Measurements from ENCODE around the gene KHDC4. TPM values are rescaled to one million over a fixed set of nuclear protein-coding genes. Genes with fewer than 3 reads are reported as not detected.
A peak's percentile ranks its signal among the peaks of the same experiment; 100 is the strongest.

Gene KHDC4
- total RNA-seq (2021): 63.4 and 68.8 TPM in 2 replicates
- Bru-seq, nascent RNA: percentile 96 among the genes with signal in this experiment
- BruChase-seq, experiment 1, labeled RNA remaining after a 2-hour chase: percentile 96 among the genes with signal in this experiment
- percentile 91 among the genes with signal in this experiment for BruChase-seq, experiment 2, labeled RNA remaining after a 6-hour chase
- long read RNA-seq, full-length matches to known transcripts: 17 of 40 reads
- long read RNA-seq, partial matches to known transcripts: 7 of 40 reads
- long read RNA-seq, other reads (novel, unspliced or antisense): 16 of 40 reads

- Histone ChIP-seq H2AFZ (peak within 1 kb of the TSS; percentile 87), H3K9me3 (ENCODE audit: insufficient read depth, low read depth) (no peaks in the 10 kb centered on the region), H3F3A (ENCODE audit: insufficient read depth, low read depth) (peaks cover 60% of the 10 kb centered on the region), H3K79me2 (ENCODE audit: low read depth) (peaks cover 48% of the 10 kb centered on the region), H4K20me1 (ENCODE audit: insufficient read depth) (peaks cover 27% of the 10 kb centered on the region), H3K9me2 (ENCODE audit: insufficient read depth) (no peaks in the 10 kb centered on the region), H3K36me3 (ENCODE audit: low read depth) (peaks cover 41% of the 10 kb centered on the region), H3K4me1 (replicated peaks; ENCODE audit: insufficient read depth) (peaks cover 46% of the 10 kb centered on the region), H3K27me3 (ENCODE audit: insufficient read depth, low read depth) (no peaks in the 10 kb centered on the region), H3K4me2 (peak within 1 kb of the TSS; percentile 95), H3K27ac (peak within 1 kb of the TSS; percentile 92), H3K4me3 (peak within 1 kb of the TSS; percentile 84)
- ChIA-PET CTCF (no interaction called here), POLR2A (ENCODE audit: unreplicated experiment) (interaction anchor here (0.6 to 1.0 kb wide), 2 partner anchors 42 to 65 kb away, joined by 3 to 5 read pairs; no protein-coding TSS in a partner anchor)
- DNase-seq: peak; percentile 90 to 96
- TF ChIP-seq CTCF (conservative IDR thresholded peaks at IDR 0.05) (no peak), EZH2 (IDR thresholded peaks at IDR 0.05; ENCODE audit: low read depth) (no peak)
- intact Hi-C loops (cut with micrococcal nuclease; ENCODE audit: unreplicated experiment): loop anchor here (5.0 to 10.0 kb wide), 2 partner anchors 68 to 280 kb away; partner anchors contain the start of gene PMF1
- no TSS peak for BruUV-seq (replicated peaks)
These were observed at the start of gene KHDC4 for GRCh38 chr1:155934097-155934935. TSS of gene KHDC4 (minus strand) at chr1:155934413. CDS start at chr1:155934373, 40 bp downstream.

- H3K27ac ChIP-seq: peak overlapping the region; percentile 96
These were observed 49.2 kb upstream of the KHDC4 start for GRCh38 chr1:155983191-155984024.

GRCh38 chr1:155982106-155982505 lies 47.9 kb upstream of the KHDC4 start:
- POLR2A ChIA-PET (ENCODE audit: unreplicated experiment): no interaction called here
- Histone ChIP-seq H3K9me2 (ENCODE audit: insufficient read depth) (no peaks in the 10 kb centered on the region), H3K4me3 (peak overlapping the region; percentile 93), H3K27me3 (ENCODE audit: insufficient read depth, low read depth) (no peaks in the 10 kb centered on the region), H3K4me2 (peak overlapping the region; percentile 94), H3K9me3 (ENCODE audit: insufficient read depth, low read depth) (no peaks in the 10 kb centered on the region), H2AFZ (no peak overlapping the region), H3K4me1 (replicated peaks; ENCODE audit: insufficient read depth) (peaks cover 44% of the 10 kb centered on the region), H3K36me3 (ENCODE audit: low read depth) (peaks cover 7% of the 10 kb centered on the region; the same call in 1 of the 2 replicates), H3K27ac (peak overlapping the region; percentile 96), H4K20me1 (ENCODE audit: insufficient read depth) (0 out of 2 replicates have a peak, but pooled peaks cover under 1% of the 10 kb centered on the region), H3K79me2 (ENCODE audit: low read depth) (peaks cover 55% of the 10 kb centered on the region), H3F3A (ENCODE audit: insufficient read depth, low read depth) (peaks cover 55% of the 10 kb centered on the region)
- CTCF ChIA-PET: no interaction called here
- TF ChIP-seq CTCF (conservative IDR thresholded peaks at IDR 0.05) (no peak), EZH2 (IDR thresholded peaks at IDR 0.05; ENCODE audit: low read depth) (no peak)
- DNase-seq: no peak
- intact Hi-C loops (cut with micrococcal nuclease; ENCODE audit: unreplicated experiment): no loop called here
- BruUV-seq (replicated peaks): no TSS peak

More at GRCh38 chr1:155983191-155984024, 49.2 kb upstream of the KHDC4 start:
- ChIA-PET POLR2A (ENCODE audit: unreplicated experiment) (no interaction called here), CTCF (interaction anchor here (0.6 kb wide), 1 partner anchor 51 kb away, joined by 4 read pairs; no protein-coding TSS in a partner anchor)
- Histone ChIP-seq H3K79me2 (ENCODE audit: low read depth) (peaks cover 42% of the 10 kb centered on the region), H3K36me3 (ENCODE audit: low read depth) (peaks cover 7% of the 10 kb centered on the region; the same call in 1 of the 2 replicates), H3K4me1 (replicated peaks; ENCODE audit: insufficient read depth) (peaks cover 44% of the 10 kb centered on the region), H3F3A (ENCODE audit: insufficient read depth, low read depth) (peaks cover 48% of the 10 kb centered on the region), H3K27me3 (ENCODE audit: insufficient read depth, low read depth) (no peaks in the 10 kb centered on the region), H3K9me2 (ENCODE audit: insufficient read depth) (no peaks in the 10 kb centered on the region), H3K9me3 (ENCODE audit: insufficient read depth, low read depth) (no peaks in the 10 kb centered on the region), H3K4me2 (peak overlapping the region; percentile 94), H4K20me1 (ENCODE audit: insufficient read depth) (no peaks in the 10 kb centered on the region), H2AFZ (no peak overlapping the region), H3K4me3 (peak overlapping the region; percentile 93)
- DNase-seq: peak; percentile 46 to 62
- BruUV-seq (replicated peaks): no TSS peak
- TF ChIP-seq EZH2 (IDR thresholded peaks at IDR 0.05; ENCODE audit: low read depth): no peak
- intact Hi-C loops (cut with micrococcal nuclease; ENCODE audit: unreplicated experiment): no loop called here

Measured in PC-9 (cell line).